Measurements from ENCODE around the gene FRMPD3.

- no peak for TF ChIP-seq POLR2A (IDR thresholded peaks at IDR 0.05)
- TF ChIP-seq, protein P1, sequence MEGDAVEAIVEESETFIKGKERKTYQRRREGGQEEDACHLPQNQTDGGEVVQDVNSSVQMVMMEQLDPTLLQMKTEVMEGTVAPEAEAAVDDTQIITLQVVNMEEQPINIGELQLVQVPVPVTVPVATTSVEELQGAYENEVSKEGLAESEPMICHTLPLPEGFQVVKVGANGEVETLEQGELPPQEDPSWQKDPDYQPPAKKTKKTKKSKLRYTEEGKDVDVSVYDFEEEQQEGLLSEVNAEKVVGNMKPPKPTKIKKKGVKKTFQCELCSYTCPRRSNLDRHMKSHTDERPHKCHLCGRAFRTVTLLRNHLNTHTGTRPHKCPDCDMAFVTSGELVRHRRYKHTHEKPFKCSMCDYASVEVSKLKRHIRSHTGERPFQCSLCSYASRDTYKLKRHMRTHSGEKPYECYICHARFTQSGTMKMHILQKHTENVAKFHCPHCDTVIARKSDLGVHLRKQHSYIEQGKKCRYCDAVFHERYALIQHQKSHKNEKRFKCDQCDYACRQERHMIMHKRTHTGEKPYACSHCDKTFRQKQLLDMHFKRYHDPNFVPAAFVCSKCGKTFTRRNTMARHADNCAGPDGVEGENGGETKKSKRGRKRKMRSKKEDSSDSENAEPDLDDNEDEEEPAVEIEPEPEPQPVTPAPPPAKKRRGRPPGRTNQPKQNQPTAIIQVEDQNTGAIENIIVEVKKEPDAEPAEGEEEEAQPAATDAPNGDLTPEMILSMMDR (IDR thresholded peaks at IDR 0.05) = no peak
These were observed 47.3 kb downstream of the FRMPD3 start for GRCh38 chrX:107496786-107497185.

All from Peyer's patch (tissue), 4 donors.